Measurements from ENCODE around the gene NUP133. TPM values are rescaled to one million over a fixed set of nuclear protein-coding genes. Genes with fewer than 3 reads are reported as not detected.

Gene NUP133
- total RNA-seq, 1 experiment from 2014 or later: 67.8 TPM

- TF ChIP-seq TEAD1 (CRISPR knock-in tag; IDR thresholded peaks at IDR 0.05): 0 out of 2 replicates have a peak, but pooled peaks have one; percentile 18
These were observed 97.3 kb downstream of the NUP133 start (continued) for GRCh38 chr1:229410692-229411433.

- no peak for TF ChIP-seq NFATC4 (CRISPR knock-in tag; IDR thresholded peaks at IDR 0.05)
- TF ChIP-seq ZBTB43 (CRISPR knock-in tag; IDR thresholded peaks at IDR 0.05): no peak
- TF ChIP-seq NR3C1 (CRISPR knock-in tag; conservative IDR thresholded peaks at IDR 0.05; ENCODE audit: low read depth): no peak
- TF ChIP-seq ZNF219 (CRISPR knock-in tag; IDR thresholded peaks at IDR 0.05; ENCODE audit: borderline replicate concordance): no peak
- TF ChIP-seq MAX (CRISPR knock-in tag; IDR thresholded peaks at IDR 0.05): no peak
- Mint-ChIP-seq H3K36me3 (no peaks in the 10 kb centered on the region), H3K4me3 (peak overlapping the region; percentile 28), H3K9me3 (no peaks in the 10 kb centered on the region), H3K27me3 (ENCODE audit: low read depth) (peaks cover 75% of the 10 kb centered on the region), H3K27ac (no peak overlapping the region), H3K4me1 (peaks cover 37% of the 10 kb centered on the region)
- ChIA-PET POLR2A (interaction anchor here (1.3 kb wide), 1 partner anchor 98 kb away, joined by 4 read pairs; the partner anchor contains the start of gene NUP133), CTCF (interaction anchor here (0.5 to 1.4 kb wide), 6 partner anchors 10 to 174 kb away, joined by 3 to 7 read pairs (median 4); no protein-coding TSS in a partner anchor)
- DNase-seq (ENCODE audit: low spot score) (no peak), ATAC-seq (no peak)
These were observed 97.8 kb downstream of the NUP133 start for GRCh38 chr1:229410370-229410691.

- DNase-seq (ENCODE audit: low spot score): no peak
- H3K27me3 Mint-ChIP-seq (ENCODE audit: low read depth): peaks cover 80% of the 10 kb centered on the region
- H3K4me1 Mint-ChIP-seq: peaks cover 37% of the 10 kb centered on the region
- H3K27ac Mint-ChIP-seq: no peak overlapping the region
- ATAC-seq: no peak
- H3K9me3 Mint-ChIP-seq: no peaks in the 10 kb centered on the region
- no peaks in the 10 kb centered on the region for H3K36me3 Mint-ChIP-seq
- POLR2A ChIA-PET: interaction anchor here (1.3 kb wide), 1 partner anchor 99 kb away, joined by 4 read pairs; the partner anchor contains the start of gene NUP133
- TF ChIP-seq ZNF138 (CRISPR knock-in tag; conservative IDR thresholded peaks at IDR 0.05) (no peak), ZNF232 (CRISPR knock-in tag; IDR thresholded peaks at IDR 0.05) (no peak), EMX1 (CRISPR knock-in tag; IDR thresholded peaks at IDR 0.05) (no peak), FOXP1 (CRISPR knock-in tag; IDR thresholded peaks at IDR 0.05; ENCODE audit: borderline replicate concordance) (no peak), PREB (CRISPR knock-in tag; IDR thresholded peaks at IDR 0.05; ENCODE audit: borderline replicate concordance) (no peak), KAT7 (CRISPR knock-in tag; IDR thresholded peaks at IDR 0.05; ENCODE audit: borderline replicate concordance) (no peak), HMGXB4 (CRISPR knock-in tag; IDR thresholded peaks at IDR 0.05) (no peak), MAX (CRISPR knock-in tag; IDR thresholded peaks at IDR 0.05) (no peak), ZNF219 (CRISPR knock-in tag; IDR thresholded peaks at IDR 0.05; ENCODE audit: borderline replicate concordance) (no peak), ATF1 (CRISPR knock-in tag; IDR thresholded peaks at IDR 0.05) (no peak), SP1 (CRISPR knock-in tag; conservative IDR thresholded peaks at IDR 0.05) (no peak)
- H3K4me3 Mint-ChIP-seq: no peak overlapping the region; the same call in 1 of the 2 replicates
- CTCF ChIA-PET: interaction anchor here (0.5 to 1.4 kb wide), 6 partner anchors 9 to 173 kb away, joined by 3 to 4 read pairs (median 4); no protein-coding TSS in a partner anchor
These were observed 98.3 kb downstream of the NUP133 start for GRCh38 chr1:229409616-229410369.
